OCI-LY7 (cell line): ENCODE results near the gene ZNF181. TPM values are rescaled to one million over a fixed set of nuclear protein-coding genes. Genes with fewer than 3 reads are reported as not detected.
"Not testable (repeated sequence)": the region's sequence is repeated elsewhere in the genome, so short reads cannot be mapped to it uniquely, and the experiment has no call there.

Source experiments
- Bru-seq: library from RNA; stranded (reverse); fragments of 400-500 nt; gene quantifications from one replicate; lab custom pipeline; 2021; lab: Mats Ljungman, UMichigan
- BruChase-seq, 2 experiments: library from RNA; stranded (reverse); fragments of 400-500 nt; gene quantifications; one replicate each; lab custom pipeline; 2021; lab: Mats Ljungman, UMichigan
- BruUV-seq: library from RNA; stranded (reverse); fragments of 400-500 nt; replicated peaks from 2 replicates; lab custom pipeline; 2021; lab: Mats Ljungman, UMichigan
- CTCF ChIA-PET: fragments of 300-600 bp; sonication (Branson Sonifier 250); formaldehyde crosslinking; loops from one replicate; lab custom pipeline; 2022; ENCODE audit warnings: antibody characterized with exemption; ENCODE audit not compliant: unreplicated experiment; lab: Charles Lee
- POLR2A ChIA-PET: fragments of 300-600 bp; sonication (Branson Sonifier 250); formaldehyde crosslinking; loops from one replicate; lab custom pipeline; 2022; ENCODE audit warnings: antibody characterized with exemption; lab: Charles Lee
- DNase-seq: peaks from one replicate; pipeline ENCODE4 v3.0.0-alpha.2; 2015; ENCODE audit warnings: low spot score
- H2AFZ ChIP-seq: fragments of 200-600 bp; sonication (generic), shearing (Covaris generic); 2 replicates; pipeline ENCODE4 v1.6.1; 2014; ENCODE audit warnings: mild to moderate bottlenecking, antibody characterized with exemption, low read length, moderate library complexity
- H3K27ac ChIP-seq: fragments of 200-600 bp; sonication (generic); 2 replicates; pipeline ENCODE4 v1.5.1; 2014; ENCODE audit warnings: mixed run types, low read depth, mild to moderate bottlenecking, moderate library complexity, low read length, inconsistent platforms; ENCODE audit not compliant: poor library complexity, severe bottlenecking
- H3K36me3 ChIP-seq: fragments of 200-600 bp; sonication (generic); 2 replicates; pipeline ENCODE4 v1.6.1; 2014; ENCODE audit warnings: mild to moderate bottlenecking, antibody characterized with exemption, low read length, moderate library complexity, mixed read lengths; ENCODE audit not compliant: insufficient read depth
- H3K4me1 ChIP-seq: fragments of 200-600 bp; sonication (generic); 2 replicates; pipeline ENCODE4 v1.5.1; 2014; ENCODE audit warnings: mild to moderate bottlenecking, low read length; ENCODE audit not compliant: insufficient read depth, poor library complexity, severe bottlenecking
- H3K4me2 ChIP-seq: fragments of 200-600 bp; sonication (generic); 2 replicates; pipeline ENCODE4 v1.6.1; 2014; ENCODE audit warnings: mild to moderate bottlenecking, low read length
- H3K4me3 ChIP-seq: fragments of 200-600 bp; sonication (generic); 2 replicates; pipeline ENCODE4 v1.5.1; 2014; ENCODE audit warnings: mild to moderate bottlenecking, low read depth, low read length; ENCODE audit not compliant: poor library complexity, severe bottlenecking
- H3K79me2 ChIP-seq: fragments of 200-600 bp; sonication (generic); 2 replicates; pipeline ENCODE4 v1.6.1; 2016; ENCODE audit warnings: low read depth, mild to moderate bottlenecking, low read length, moderate library complexity, mixed read lengths; ENCODE audit not compliant: insufficient read depth
- H3K9me2 ChIP-seq: fragments of 200-600 bp; sonication (generic); 2 replicates; pipeline ENCODE4 v1.6.1; 2016; ENCODE audit warnings: mild to moderate bottlenecking, low read length, mixed read lengths; ENCODE audit not compliant: insufficient read depth
- H3K9me3 ChIP-seq: fragments of 200-600 bp; sonication (generic); 2 replicates; pipeline ENCODE4 v1.6.1; 2014; ENCODE audit warnings: mild to moderate bottlenecking, mixed run types, low read length, mixed read lengths
- H4K20me1 ChIP-seq: fragments of 200-600 bp; sonication (generic); 2 replicates; pipeline ENCODE4 v1.6.1; 2014; ENCODE audit warnings: mild to moderate bottlenecking, antibody characterized with exemption, low read length, moderate library complexity, mixed read lengths; ENCODE audit not compliant: insufficient read depth
- EZH2phosphoT487 ChIP-seq: fragments of 200-600 bp; sonication (generic); IDR thresholded peaks from 2 replicates; pipeline ENCODE4 v1.6.1; 2018; ENCODE audit warnings: low read depth, borderline replicate concordance, mild to moderate bottlenecking, mixed run types, antibody characterized with exemption, low read length, moderate library complexity, mixed read lengths
- intact Hi-C: fragments of 100-400 bp; cut with micrococcal nuclease; formaldehyde crosslinking; loops from one replicate; pipeline ENCODE4 v1.10.0; 2022; ENCODE audit not compliant: unreplicated experiment
- long read RNA-seq: library from polyadenylated mRNA; stranded (forward); transcript quantifications from one replicate; pipeline ENCODE4 v2.0.0, GENCODE V29; 2022
- total RNA-seq, 2 experiments: library from RNA; depleted of rRNA in 1 of 2; stranded (reverse); fragments of >200 nt in 1 of 2; shearing (Covaris generic) in 1 of 2; gene quantifications; 2 replicates each; pipeline ENCODE4 v1.2.3, GENCODE V29; 2014 to 2022
- TF ChIP-seq, protein P1 (sequence below): fragments of 200-600 bp; sonication (generic); conservative IDR thresholded peaks from 2 replicates; pipeline ENCODE4 v1.5.1; 2014; ENCODE audit warnings: mild to moderate bottlenecking, antibody characterized with exemption, low read length, moderate library complexity, mixed read lengths

The ZNF181 gene
- 13.0 and 18.8 TPM in 2 replicates for total RNA-seq (2014; rRNA removed; shearing (Covaris generic))
- 8.3 and 10.4 TPM in 2 replicates for total RNA-seq (2022)
- percentile 64 among the genes with signal in this experiment for Bru-seq, nascent RNA
- percentile 44 among the genes with signal in this experiment for BruChase-seq, experiment 1, labeled RNA remaining after a 6-hour chase
- percentile 68 among the genes with signal in this experiment for BruChase-seq, experiment 2, labeled RNA remaining after a 2-hour chase
- long read RNA-seq, full-length matches to known transcripts, result 9 of 24 reads
- long read RNA-seq, partial matches to known transcripts, result 0 of 24 reads
- long read RNA-seq, other reads (novel, unspliced or antisense), result 15 of 24 reads

DNA sequence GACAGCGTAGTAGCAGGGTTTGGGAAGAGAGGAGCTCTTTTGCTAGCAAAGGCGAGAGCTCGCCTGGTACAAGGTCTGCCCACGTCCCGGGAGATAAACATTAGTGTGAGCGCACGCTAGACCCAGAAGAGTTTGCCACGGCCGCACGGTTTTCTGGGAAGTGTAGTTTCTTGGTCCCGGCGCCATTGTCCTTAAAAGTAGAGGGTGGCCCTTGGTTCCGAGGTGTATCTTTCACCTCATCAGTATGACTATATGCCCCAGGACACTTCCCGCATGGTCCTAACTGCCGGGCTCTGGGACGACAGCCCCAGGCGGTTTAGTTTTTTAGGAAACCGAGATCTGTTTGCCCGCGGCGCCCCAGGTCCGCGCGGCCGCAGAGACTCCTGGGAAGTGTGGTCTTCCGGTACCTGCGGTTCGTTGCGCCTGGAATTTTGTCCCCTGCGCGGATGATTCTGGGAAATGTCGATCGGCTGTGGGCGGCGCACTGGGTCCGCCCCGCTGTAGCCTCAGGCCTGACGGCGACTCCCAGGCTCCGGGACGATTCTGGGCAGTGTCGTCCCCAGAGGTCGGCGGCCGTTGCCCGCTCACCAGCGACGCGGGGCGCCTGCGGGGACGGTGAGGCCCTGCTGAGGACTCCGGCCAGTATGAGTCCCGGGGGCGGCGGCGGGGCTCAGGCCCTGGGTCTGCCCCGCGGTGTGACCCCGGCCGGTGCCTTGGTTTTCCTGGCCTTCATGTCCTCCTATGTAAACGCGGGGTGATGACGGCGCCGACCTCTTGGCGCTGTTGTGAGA is at the start of gene ZNF181:
ZNF181 (plus strand) TSS at position 498 of the 791 bp plus-strand sequence. CDS start 795 bp downstream, outside the sequence.
- Histone ChIP-seq H3K4me2 (peak within 1 kb of the TSS; percentile 85), H3K36me3 (peaks cover 4% of the 10 kb centered on the region), H3K9me3 (no peaks in the 10 kb centered on the region), H4K20me1 (no peaks in the 10 kb centered on the region), H3K79me2 (no peaks in the 10 kb centered on the region), H2AFZ (peak within 1 kb of the TSS; percentile 99), H3K9me2 (no peaks in the 10 kb centered on the region), H3K4me1 (peaks cover 17% of the 10 kb centered on the region), H3K4me3 (peak within 1 kb of the TSS; percentile 77), H3K27ac (peak within 1 kb of the TSS; percentile 62)
- ChIA-PET POLR2A (interaction anchor here (0.5 to 1.1 kb wide), 2 partner anchors 57 to 307 kb away, joined by 3 to 4 read pairs; partner anchors contain the start of genes SCGB2B2 and ZNF302), CTCF (interaction anchor here (0.5 kb wide), 1 partner anchor 1455 kb away, joined by 3 read pairs; no protein-coding TSS in a partner anchor)
- peak; percentile 87 for DNase-seq
- intact Hi-C loops, result loop anchor here (1.0 kb wide), 1 partner anchor 57 kb away; the partner anchor contains the start of genes SCGB2B2 and ZNF302
- BruUV-seq, result no TSS peak
- no peak for TF ChIP-seq EZH2phosphoT487
- TF ChIP-seq, protein P1, sequence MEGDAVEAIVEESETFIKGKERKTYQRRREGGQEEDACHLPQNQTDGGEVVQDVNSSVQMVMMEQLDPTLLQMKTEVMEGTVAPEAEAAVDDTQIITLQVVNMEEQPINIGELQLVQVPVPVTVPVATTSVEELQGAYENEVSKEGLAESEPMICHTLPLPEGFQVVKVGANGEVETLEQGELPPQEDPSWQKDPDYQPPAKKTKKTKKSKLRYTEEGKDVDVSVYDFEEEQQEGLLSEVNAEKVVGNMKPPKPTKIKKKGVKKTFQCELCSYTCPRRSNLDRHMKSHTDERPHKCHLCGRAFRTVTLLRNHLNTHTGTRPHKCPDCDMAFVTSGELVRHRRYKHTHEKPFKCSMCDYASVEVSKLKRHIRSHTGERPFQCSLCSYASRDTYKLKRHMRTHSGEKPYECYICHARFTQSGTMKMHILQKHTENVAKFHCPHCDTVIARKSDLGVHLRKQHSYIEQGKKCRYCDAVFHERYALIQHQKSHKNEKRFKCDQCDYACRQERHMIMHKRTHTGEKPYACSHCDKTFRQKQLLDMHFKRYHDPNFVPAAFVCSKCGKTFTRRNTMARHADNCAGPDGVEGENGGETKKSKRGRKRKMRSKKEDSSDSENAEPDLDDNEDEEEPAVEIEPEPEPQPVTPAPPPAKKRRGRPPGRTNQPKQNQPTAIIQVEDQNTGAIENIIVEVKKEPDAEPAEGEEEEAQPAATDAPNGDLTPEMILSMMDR, result no peak; the same call in 1 of the 2 replicates

DNA sequence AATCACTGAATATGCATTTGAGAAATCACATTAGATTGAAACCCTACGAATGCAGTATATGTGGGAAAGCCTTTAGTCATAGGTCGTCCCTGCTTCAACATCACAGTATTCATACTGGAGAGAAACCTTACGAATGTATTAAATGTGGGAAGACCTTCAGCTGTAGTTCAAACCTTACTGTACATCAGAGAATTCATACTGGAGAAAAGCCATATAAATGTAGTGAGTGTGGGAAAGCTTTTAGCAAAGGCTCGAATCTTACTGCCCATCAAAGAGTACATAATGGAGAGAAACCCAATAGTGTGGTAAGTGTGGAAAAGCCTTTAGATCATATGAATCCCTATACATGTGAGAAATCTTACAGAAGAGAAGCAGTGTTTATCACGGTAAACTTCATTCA is 48.8 kb upstream of the ZNF181 start:
- H2AFZ ChIP-seq, H4K20me1 ChIP-seq, H3K4me2 ChIP-seq, CTCF ChIA-PET, H3K4me1 ChIP-seq, POLR2A ChIA-PET, intact Hi-C loops, H3K79me2 ChIP-seq, H3K9me2 ChIP-seq, H3K27ac ChIP-seq, H3K4me3 ChIP-seq, H3K9me3 ChIP-seq, DNase-seq, BruUV-seq: not testable (repeated sequence)
- H3K36me3 ChIP-seq, result peaks cover 48% of the 10 kb centered on the region

DNA sequence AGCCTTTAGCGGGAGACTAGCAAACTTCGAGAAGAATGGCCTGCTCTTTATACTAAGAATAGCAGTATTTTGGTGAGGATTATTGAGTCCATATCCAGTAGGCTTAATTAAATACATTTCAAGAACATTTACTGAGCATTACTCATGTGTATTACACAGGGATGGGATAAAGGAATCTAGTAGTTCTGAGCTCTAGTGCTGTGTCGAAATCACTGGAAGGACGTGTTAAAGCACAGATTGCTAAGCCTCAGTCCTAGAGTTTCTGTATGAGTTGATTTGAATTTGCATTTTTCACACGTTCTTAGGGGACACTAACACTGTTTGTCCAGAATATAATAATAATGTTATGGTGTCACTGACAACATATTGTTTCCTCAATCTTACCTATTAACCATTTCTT is 47.6 kb upstream of the ZNF181 start:
- no peaks in the 10 kb centered on the region for H4K20me1 ChIP-seq
- DNase-seq, result no peak
- BruUV-seq, result no TSS peak
- CTCF ChIA-PET, result no interaction called here
- no peak overlapping the region for H3K27ac ChIP-seq
- peaks cover 6% of the 10 kb centered on the region; the same call in 1 of the 2 replicates for H3K9me3 ChIP-seq
- peaks cover 37% of the 10 kb centered on the region for H3K36me3 ChIP-seq
- H3K4me3 ChIP-seq, result no peak overlapping the region
- no peak for TF ChIP-seq EZH2phosphoT487
- TF ChIP-seq, protein P1, result no peak
- H3K4me2 ChIP-seq, result no peak overlapping the region
- H3K9me2 ChIP-seq, result no peaks in the 10 kb centered on the region
- H2AFZ ChIP-seq, result no peak overlapping the region
- no peaks in the 10 kb centered on the region for H3K79me2 ChIP-seq
- no peaks in the 10 kb centered on the region for H3K4me1 ChIP-seq
- intact Hi-C loops, result no loop called here
- POLR2A ChIA-PET, result no interaction called here
